Measurements from ENCODE around the gene CDC73. TPM values are rescaled to one million over a fixed set of nuclear protein-coding genes. Genes with fewer than 3 reads are reported as not detected.

Gene CDC73
- total and polyA plus RNA-seq, 11 donors, result 8.3 to 57.3 (median 50.6) TPM

DNA sequence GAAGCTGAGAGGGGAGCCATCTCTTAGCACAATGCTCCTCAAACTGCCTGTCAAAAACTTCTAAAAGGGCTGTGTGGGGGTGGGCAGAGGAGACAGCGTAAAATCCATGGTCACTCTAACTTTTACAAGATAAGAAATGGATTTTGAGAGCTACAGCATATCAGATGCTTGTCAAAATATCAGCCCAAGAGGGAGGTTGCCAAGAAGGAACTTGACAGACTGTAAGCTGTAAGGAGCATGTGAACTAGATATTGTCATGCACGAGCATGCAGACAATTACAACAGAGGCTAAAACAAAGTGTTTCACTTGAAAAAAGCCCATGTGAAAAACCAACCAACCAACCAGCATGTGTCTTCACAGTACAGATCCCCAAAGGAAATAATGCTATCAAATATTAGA lies 171.9 kb downstream of the CDC73 start:
- no peak for DNase-seq
- no peak for ATAC-seq
- Histone ChIP-seq H3K9me3 (peaks cover 0 to 18% (median 0%) of the 10 kb centered on the region in 12 donors), H3K4me1 (no peaks in the 10 kb centered on the region), H3K27me3 (no peaks in the 10 kb centered on the region), H3K27ac (no peak overlapping the region), H3K4me3 (no peak overlapping the region), H3K36me3 (no peaks in the 10 kb centered on the region)
- TF ChIP-seq, protein P1, sequence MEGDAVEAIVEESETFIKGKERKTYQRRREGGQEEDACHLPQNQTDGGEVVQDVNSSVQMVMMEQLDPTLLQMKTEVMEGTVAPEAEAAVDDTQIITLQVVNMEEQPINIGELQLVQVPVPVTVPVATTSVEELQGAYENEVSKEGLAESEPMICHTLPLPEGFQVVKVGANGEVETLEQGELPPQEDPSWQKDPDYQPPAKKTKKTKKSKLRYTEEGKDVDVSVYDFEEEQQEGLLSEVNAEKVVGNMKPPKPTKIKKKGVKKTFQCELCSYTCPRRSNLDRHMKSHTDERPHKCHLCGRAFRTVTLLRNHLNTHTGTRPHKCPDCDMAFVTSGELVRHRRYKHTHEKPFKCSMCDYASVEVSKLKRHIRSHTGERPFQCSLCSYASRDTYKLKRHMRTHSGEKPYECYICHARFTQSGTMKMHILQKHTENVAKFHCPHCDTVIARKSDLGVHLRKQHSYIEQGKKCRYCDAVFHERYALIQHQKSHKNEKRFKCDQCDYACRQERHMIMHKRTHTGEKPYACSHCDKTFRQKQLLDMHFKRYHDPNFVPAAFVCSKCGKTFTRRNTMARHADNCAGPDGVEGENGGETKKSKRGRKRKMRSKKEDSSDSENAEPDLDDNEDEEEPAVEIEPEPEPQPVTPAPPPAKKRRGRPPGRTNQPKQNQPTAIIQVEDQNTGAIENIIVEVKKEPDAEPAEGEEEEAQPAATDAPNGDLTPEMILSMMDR (IDR thresholded peaks at IDR 0.05), result no peak
- no peak for TF ChIP-seq POLR2A (IDR thresholded peaks at IDR 0.05)
- WGBS, 4 donors, result 53 to 69% (median 66%) methylated on average over 2 of the region's 2 CpGs
- intact Hi-C loops (cut with DNase I), result no loop called here

DNA sequence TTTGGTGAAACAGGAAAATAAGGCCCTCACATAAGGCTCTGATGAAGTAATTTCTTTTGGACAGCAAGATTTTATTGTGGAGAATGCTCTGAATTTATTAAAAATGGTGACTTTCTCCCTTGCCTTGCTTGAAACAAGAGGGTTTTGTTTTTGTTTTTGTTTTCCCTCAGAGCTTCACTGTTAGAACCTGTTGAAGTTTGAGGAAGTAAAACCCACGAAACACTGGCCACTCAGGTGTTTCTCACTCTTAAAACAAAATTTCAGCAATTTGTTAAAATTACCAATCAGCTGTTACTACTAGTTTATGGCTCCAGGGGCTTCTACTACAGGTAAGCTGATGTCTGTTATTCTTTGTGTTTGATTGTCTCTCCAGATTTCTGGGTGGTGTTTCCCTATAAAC lies 177.2 kb downstream of the CDC73 start:
- WGBS, 4 donors, result 75 to 90% (median 78%) methylated on average over 1 of the region's 1 CpG
- intact Hi-C loops (cut with DNase I), result no loop called here
- Histone ChIP-seq H3K9me3 (peaks cover 0 to 18% (median 0%) of the 10 kb centered on the region in 12 donors), H3K27me3 (no peaks in the 10 kb centered on the region), H3K36me3 (no peaks in the 10 kb centered on the region), H3K4me3 (no peak overlapping the region), H3K4me1 (no peaks in the 10 kb centered on the region), H3K27ac (no peak overlapping the region)
- TF ChIP-seq, protein P1 (IDR thresholded peaks at IDR 0.05), result no peak
- TF ChIP-seq POLR2A (IDR thresholded peaks at IDR 0.05), result no peak
- DNase-seq (no peak), ATAC-seq (no peak)

DNA sequence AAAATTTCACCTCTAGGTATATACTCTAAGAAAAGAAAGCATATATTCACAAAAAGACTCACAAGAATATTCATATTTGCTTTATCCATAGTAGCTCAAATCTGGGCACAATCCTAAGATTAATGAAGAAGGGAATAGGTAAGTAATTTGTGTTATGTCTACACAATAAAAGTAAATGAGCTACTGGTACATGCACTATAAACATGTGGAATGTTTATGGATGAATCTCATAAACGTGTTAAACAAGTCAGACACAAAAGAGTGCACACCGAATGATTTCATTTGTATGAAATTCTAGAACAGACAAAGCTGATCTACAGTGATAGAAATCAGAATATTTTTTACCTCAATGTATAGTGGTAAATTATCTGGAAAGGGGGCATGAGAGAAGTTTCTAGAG lies 179.9 kb downstream of the CDC73 start:
- ATAC-seq (no peak), DNase-seq (no peak)
- H3K4me3 ChIP-seq, result no peak overlapping the region
- no peak for TF ChIP-seq POLR2A (IDR thresholded peaks at IDR 0.05)
- TF ChIP-seq, protein P1 (IDR thresholded peaks at IDR 0.05), result no peak
- H3K36me3 ChIP-seq, result no peaks in the 10 kb centered on the region
- no peaks in the 10 kb centered on the region for H3K4me1 ChIP-seq
- whole genome bisulfite sequencing, 4 donors, result 75 to 81% (median 80%) methylated on average over 2 of the region's 2 CpGs
- intact Hi-C loops (cut with DNase I), result no loop called here
- no peaks in the 10 kb centered on the region for H3K27me3 ChIP-seq
- peaks cover 0 to 6% (median 0%) of the 10 kb centered on the region in 12 donors for H3K9me3 ChIP-seq
- H3K27ac ChIP-seq, result no peak overlapping the region

DNA sequence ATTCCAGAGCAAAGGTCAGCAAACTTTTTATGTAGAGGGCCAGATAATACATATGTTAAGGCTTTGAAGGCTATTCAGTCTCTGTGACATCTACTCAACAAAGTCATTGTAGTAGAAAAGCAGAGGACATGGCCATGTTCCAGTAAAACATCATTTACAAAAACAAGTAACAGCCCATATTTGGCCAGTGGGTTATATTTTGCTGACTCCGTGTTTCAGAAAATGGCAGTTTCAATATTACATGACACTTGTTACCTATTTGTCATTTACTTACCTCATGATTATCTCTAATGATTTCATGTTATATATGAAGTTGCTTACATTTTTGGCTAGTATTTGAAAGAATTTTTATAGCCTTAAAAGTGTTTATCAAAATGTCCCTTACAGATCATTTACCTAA lies 182.0 kb downstream of the CDC73 start:
- intact Hi-C loops (cut with DNase I), result no loop called here
- no peak overlapping the region for H3K4me3 ChIP-seq
- DNase-seq (no peak), ATAC-seq (no peak)
- H3K36me3 ChIP-seq, result no peaks in the 10 kb centered on the region
- no peak for TF ChIP-seq POLR2A (IDR thresholded peaks at IDR 0.05)
- TF ChIP-seq, protein P1 (IDR thresholded peaks at IDR 0.05), result no peak
- H3K27ac ChIP-seq, result no peak overlapping the region
- WGBS, 4 donors, result 84 to 92% (median 86%) methylated on average over 1 of the region's 1 CpG
- H3K4me1 ChIP-seq, result no peaks in the 10 kb centered on the region
- no peaks in the 10 kb centered on the region for H3K9me3 ChIP-seq
- H3K27me3 ChIP-seq, result no peaks in the 10 kb centered on the region

MicroRNA genes within 50 kb of the gene (microRNA counts, 767-probe panel; counts per million panel counts)
- microRNA hsa-miR-1278, result 0 to 71.6 counts per million in 2 donors

Small RNA genes within 50 kb of the gene (microRNA-seq; reads per million reads assigned to microRNA genes)
- 0 to 0.60 (median 0.10) reads per million in 4 donors for gene MIR1278

Other genes starting within 250 kb of the CDC73 start
- 10 to 100 TPM; 28.8 to 45.3 (median 37.1) TPM for gene UCHL5, start 62.7 kb upstream of the CDC73 start, total RNA-seq
- 10 to 100 TPM; 21.4 to 30.8 TPM for gene UCHL5, start 62.7 kb upstream of the CDC73 start, polyA plus RNA-seq
- 10 to 100 TPM; 48.3 to 67.7 (median 55.6) TPM for gene RO60, start 62.4 kb upstream of the CDC73 start, total RNA-seq
- gene RO60, start 62.4 kb upstream of the CDC73 start, polyA plus RNA-seq, result 10 to 100 TPM in 1 of 2 donors, 1 to 10 TPM in 1; 5.9 to 20.5 TPM
- gene GLRX2, start 16.6 kb upstream of the CDC73 start, total RNA-seq, result 100 to 1,000 TPM in 1 of 9 donors, 10 to 100 TPM in 8; 11.0 to 102 (median 28.5) TPM
- gene GLRX2, start 16.6 kb upstream of the CDC73 start, polyA plus RNA-seq, result 10 to 100 TPM; 45.3 to 57.6 TPM
- gene B3GALT2, start 64.6 kb downstream of the CDC73 start, total RNA-seq, result 10 to 100 TPM; 22.5 to 67.0 (median 54.5) TPM
- 10 to 100 TPM; 14.6 to 39.4 TPM for gene B3GALT2, start 64.6 kb downstream of the CDC73 start, polyA plus RNA-seq

All from heart left ventricle (tissue), 16 donors.